GM23248 (cell line): ENCODE results near the gene SH3D21. TPM values are rescaled to one million over a fixed set of nuclear protein-coding genes. Genes with fewer than 3 reads are reported as not detected.

Experiments used
- DNase-seq: peaks from one replicate; pipeline ENCODE4 v3.0.0-alpha.2; 2015
- H2AFZ ChIP-seq: fragments of 200-600 bp; sonication (generic); 2 replicates; pipeline ENCODE4 v1.6.1; 2016; ENCODE audit warnings: antibody characterized with exemption
- H3F3A ChIP-seq: fragments of 200-600 bp; sonication (generic); 2 replicates; pipeline ENCODE4 v1.6.1; 2016; ENCODE audit warnings: mild to moderate bottlenecking, antibody characterized with exemption, mixed run types; ENCODE audit not compliant: insufficient read depth
- H3K27ac ChIP-seq: fragments of 200-600 bp; sonication (generic); 2 replicates; pipeline ENCODE4 v1.5.1; 2016; ENCODE audit warnings: mild to moderate bottlenecking
- H3K27me3 ChIP-seq: fragments of 200-600 bp; sonication (generic); replicated peaks from 2 replicates; pipeline ENCODE4 v1.6.1; 2016; ENCODE audit warnings: mild to moderate bottlenecking; ENCODE audit not compliant: insufficient read depth
- H3K36me3 ChIP-seq: fragments of 200-600 bp; sonication (generic); 2 replicates; pipeline ENCODE4 v1.6.1; 2016; ENCODE audit warnings: low read depth, mild to moderate bottlenecking
- H3K4me1 ChIP-seq: fragments of 200-600 bp; sonication (generic); 2 replicates; pipeline ENCODE4 v1.6.1; 2016; ENCODE audit warnings: mild to moderate bottlenecking; ENCODE audit not compliant: insufficient read depth
- H3K4me2 ChIP-seq: fragments of 200-600 bp; sonication (generic); one replicate; pipeline ENCODE4 v1.6.1; 2016; ENCODE audit warnings: mild to moderate bottlenecking; ENCODE audit not compliant: unreplicated experiment
- H3K4me3 ChIP-seq: fragments of 200-600 bp; sonication (generic); 2 replicates; pipeline ENCODE4 v1.5.1; 2016; ENCODE audit warnings: mild to moderate bottlenecking
- H3K79me2 ChIP-seq: fragments of 200-600 bp; sonication (generic); 2 replicates; pipeline ENCODE4 v1.6.1; 2016; ENCODE audit warnings: mild to moderate bottlenecking; ENCODE audit not compliant: insufficient read depth
- H3K9ac ChIP-seq: fragments of 200-600 bp; sonication (generic); 2 replicates; pipeline ENCODE4 v1.6.1; 2016; ENCODE audit warnings: mild to moderate bottlenecking
- H3K9me2 ChIP-seq: fragments of 200-600 bp; sonication (generic); 2 replicates; pipeline ENCODE4 v1.6.1; 2016; ENCODE audit warnings: mixed run types, mild to moderate bottlenecking, moderate library complexity; ENCODE audit not compliant: insufficient read depth
- H3K9me3 ChIP-seq: fragments of 200-600 bp; sonication (generic); one replicate; pipeline ENCODE4 v1.6.1; 2017; ENCODE audit warnings: low read depth
- H4K20me1 ChIP-seq: fragments of 200-600 bp; sonication (generic); 2 replicates; pipeline ENCODE4 v1.6.0; 2016; ENCODE audit not compliant: insufficient read depth
- EZH2 ChIP-seq: fragments of 200-600 bp; sonication (generic); IDR thresholded peaks from 2 replicates; pipeline ENCODE4 v1.6.1; 2018; ENCODE audit warnings: antibody characterized with exemption, mild to moderate bottlenecking; ENCODE audit not compliant: insufficient read depth, poor library complexity, severe bottlenecking
- EZH2phosphoT487 ChIP-seq: fragments of 200-600 bp; sonication (generic); IDR thresholded peaks from 2 replicates; pipeline ENCODE4 v1.6.1; 2018; ENCODE audit warnings: antibody characterized with exemption, moderate library complexity, mild to moderate bottlenecking, low read depth; ENCODE audit not compliant: insufficient read depth
- WGBS, 2 experiments: methylation state at CpG; one replicate each; pipeline ENCODE4 v1.1.6; 2015 to 2017; ENCODE audit warnings: low lambda C conversion rate in 2 of 2, low coverage in 1 of 2; ENCODE audit errors: missing lambda C conversion rate in 2 of 2; 5-methylcytosine and 5-hydroxymethylcytosine counted together
- in situ Hi-C: fragments of 300-500 bp; cut with MboI; formaldehyde crosslinking; loops from 2 replicates; pipeline ENCODE4 v1.15.0; 2020
- polyA plus RNA-seq: library from polyadenylated mRNA; unstranded; fragments of >200 nt; fragmentation: Nextera tagmentation; extraction: Ambion mirVana; gene quantifications from 2 replicates; pipeline ENCODE4 v1.2.1, GENCODE V29; 2016
- total RNA-seq: library from RNA; depleted of rRNA; stranded (reverse); fragments of >200 nt; shearing (Covaris generic); gene quantifications from 2 replicates; pipeline ENCODE4 v1.2.3, GENCODE V29; 2014

SH3D21 gene
- total and polyA plus RNA-seq, 2 experiments from 2014 or later = 1.8 to 5.6 TPM

DNA sequence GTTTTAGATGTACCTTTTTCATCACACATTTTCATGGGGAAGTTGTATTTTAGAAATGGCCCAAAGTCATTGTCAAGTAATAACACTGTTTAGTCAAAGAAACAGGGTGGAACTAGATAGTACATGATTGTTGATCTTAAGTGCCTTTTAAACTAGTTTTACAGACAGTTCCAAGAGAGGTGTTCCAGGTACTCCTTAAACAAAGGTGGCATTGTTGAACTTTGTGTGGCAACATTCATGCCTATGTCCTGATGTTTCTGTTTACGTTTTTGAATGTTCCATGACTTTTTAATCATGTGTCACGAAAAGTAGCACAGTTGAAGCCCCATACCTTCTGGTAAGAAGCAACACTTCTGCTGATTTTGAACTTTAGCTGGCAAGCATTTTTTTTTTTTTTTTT is 9.1 kb upstream of the SH3D21 start:
- 77 to 85% methylated on average over 2 of the region's 2 CpGs for WGBS, 2 experiments

DNA sequence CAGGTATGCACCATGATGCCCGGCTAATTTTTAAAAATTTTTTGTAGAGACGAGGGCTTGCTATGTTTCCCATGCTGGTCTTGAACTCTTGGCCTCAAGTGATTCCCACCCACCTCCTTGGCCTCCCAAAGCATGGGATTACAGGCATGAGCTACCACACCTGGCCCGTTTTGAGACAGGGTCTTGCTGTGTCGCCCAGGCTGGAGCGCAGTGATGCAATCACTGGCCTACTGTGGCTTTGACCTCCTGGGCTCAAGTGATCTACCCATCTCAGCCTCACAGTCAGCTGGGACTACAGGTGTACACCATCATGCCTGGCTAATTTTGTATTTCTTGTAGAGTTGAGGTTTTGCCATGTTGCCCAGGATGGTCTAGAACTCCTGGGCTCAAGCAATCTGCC is 7.5 kb upstream of the SH3D21 start:
- Histone ChIP-seq H3K4me1 (peaks cover 13% of the 10 kb centered on the region), H3K4me2 (no peak overlapping the region), H2AFZ (no peak overlapping the region), H3F3A (peaks cover 55% of the 10 kb centered on the region), H3K9me2 (no peaks in the 10 kb centered on the region), H3K4me3 (no peak overlapping the region), H3K9me3 (no peaks in the 10 kb centered on the region), H3K9ac (no peak overlapping the region), H3K27ac (peak overlapping the region; percentile 61; the same call in 1 of the 2 replicates), H3K79me2 (peaks cover 71% of the 10 kb centered on the region), H3K27me3 (no peaks in the 10 kb centered on the region), H3K36me3 (peaks cover 59% of the 10 kb centered on the region), H4K20me1 (no peaks in the 10 kb centered on the region; the same call in 1 of the 2 replicates)
- WGBS, 2 experiments = 84 to 95% methylated on average over 4 to 5 of the region's 5 CpGs
- in situ Hi-C loops = loop anchor here (10.0 kb wide), 1 partner anchor 194 kb away; no protein-coding TSS in a partner anchor
- DNase-seq = no peak
- TF ChIP-seq EZH2 (no peak), EZH2phosphoT487 (no peak)

More for the DNA sequence above, 9.1 kb upstream of the SH3D21 start:
- Histone ChIP-seq H2AFZ (no peak overlapping the region), H3K4me2 (no peak overlapping the region), H3K36me3 (peaks cover 60% of the 10 kb centered on the region), H3K27ac (no peak overlapping the region), H4K20me1 (no peaks in the 10 kb centered on the region; the same call in 1 of the 2 replicates), H3K9me3 (no peaks in the 10 kb centered on the region), H3K4me3 (no peak overlapping the region), H3K27me3 (no peaks in the 10 kb centered on the region), H3F3A (peaks cover 53% of the 10 kb centered on the region), H3K9me2 (no peaks in the 10 kb centered on the region), H3K79me2 (peaks cover 75% of the 10 kb centered on the region), H3K4me1 (peaks cover 13% of the 10 kb centered on the region), H3K9ac (no peak overlapping the region)
- DNase-seq = no peak
- in situ Hi-C loops = loop anchor here (10.0 kb wide), 1 partner anchor 192 kb away; no protein-coding TSS in a partner anchor
- TF ChIP-seq EZH2phosphoT487 (no peak), EZH2 (no peak)

DNA sequence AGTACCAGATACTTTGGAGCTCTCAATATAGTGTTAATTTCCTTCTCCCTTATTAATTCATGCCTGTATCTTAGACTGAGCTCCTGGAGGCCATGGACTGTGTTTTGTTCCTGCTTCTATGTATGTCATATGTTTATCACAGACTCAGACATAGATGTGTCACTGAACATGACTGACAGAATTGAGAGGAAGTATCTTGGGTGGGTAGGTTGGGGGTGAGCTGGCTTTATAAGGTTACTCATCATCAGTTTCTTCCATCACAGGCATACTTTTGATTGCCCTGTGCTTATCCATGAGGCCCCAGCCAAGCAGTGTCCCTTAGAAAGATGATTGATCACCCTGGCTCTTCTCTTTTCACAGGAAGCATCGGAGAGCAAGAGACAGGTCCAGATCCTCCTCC is 5.6 kb upstream of the SH3D21 start:
- peaks cover 50% of the 10 kb centered on the region for H3K36me3 ChIP-seq
- H3K9me3 ChIP-seq = no peaks in the 10 kb centered on the region
- no peak overlapping the region for H3K4me2 ChIP-seq
- no peak for TF ChIP-seq EZH2phosphoT487
- no peak for TF ChIP-seq EZH2
- no peak overlapping the region for H2AFZ ChIP-seq
- H3K4me1 ChIP-seq = peaks cover 13% of the 10 kb centered on the region
- peak; percentile 36 for DNase-seq
- H3K27me3 ChIP-seq = no peaks in the 10 kb centered on the region
- no peak overlapping the region for H3K4me3 ChIP-seq
- peaks cover 60% of the 10 kb centered on the region for H3K79me2 ChIP-seq
- 0 out of 2 replicates have a peak overlapping the region, but pooled peaks have one; percentile 14 for H3K9ac ChIP-seq
- H3F3A ChIP-seq = peaks cover 54% of the 10 kb centered on the region
- 80 to 90% methylated on average over 1 of the region's 1 CpG for WGBS, 2 experiments
- peak overlapping the region; percentile 61 for H3K27ac ChIP-seq
- in situ Hi-C loops = no loop called here
- H4K20me1 ChIP-seq = no peaks in the 10 kb centered on the region; the same call in 1 of the 2 replicates
- H3K9me2 ChIP-seq = no peaks in the 10 kb centered on the region

DNA sequence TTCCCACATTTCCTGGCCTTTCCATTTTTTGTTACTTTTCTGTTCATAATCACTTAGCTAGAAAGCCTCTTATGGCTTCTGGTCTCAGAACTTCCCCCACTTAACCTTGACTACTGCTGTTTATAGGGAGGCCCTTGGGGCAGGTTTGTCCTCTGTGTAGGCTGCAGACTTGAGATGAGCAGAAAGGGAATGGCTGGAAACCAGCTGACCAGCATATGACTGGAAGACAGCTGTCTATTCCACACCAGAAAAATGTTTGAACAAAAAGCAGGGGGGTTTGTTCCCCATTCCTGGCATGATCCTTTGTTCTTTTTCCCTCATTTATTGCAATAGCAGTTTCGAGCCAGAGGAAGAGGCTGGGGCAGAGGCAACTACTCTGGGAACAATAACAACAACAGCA is 4.9 kb upstream of the SH3D21 start:
- Histone ChIP-seq H3K27me3 (no peaks in the 10 kb centered on the region), H2AFZ (no peak overlapping the region), H3K4me2 (no peak overlapping the region), H4K20me1 (no peaks in the 10 kb centered on the region; the same call in 1 of the 2 replicates), H3K4me1 (peaks cover 13% of the 10 kb centered on the region), H3K4me3 (no peak overlapping the region), H3K9me3 (no peaks in the 10 kb centered on the region), H3K9ac (no peak overlapping the region), H3K9me2 (no peaks in the 10 kb centered on the region), H3K36me3 (peaks cover 47% of the 10 kb centered on the region), H3F3A (peaks cover 57% of the 10 kb centered on the region), H3K79me2 (peaks cover 56% of the 10 kb centered on the region), H3K27ac (no peak overlapping the region)
- 14 to 21% methylated on average over 1 of the region's 1 CpG for WGBS, 2 experiments
- TF ChIP-seq EZH2 (no peak), EZH2phosphoT487 (no peak)
- in situ Hi-C loops = no loop called here
- no peak for DNase-seq
